Stimulated activated CD8-positive, alpha-beta memory T cell treated with anti-CD3 and anti-CD28 coated beads, Interleukin-7, amount 100 ng/mL, for 1 hour (primary cell): ENCODE data around the gene CALR3.
"Not testable (repeated sequence)": the region's sequence is repeated elsewhere in the genome, so short reads cannot be mapped to it uniquely, and the experiment has no call there.

Source experiments
- DNase-seq, 2 donors: peaks; one replicate each; pipeline ENCODE4 v3.0.0-alpha.2; 2020; ENCODE audit warnings: low read depth in 2 of 2

The CALR3 gene

DNA sequence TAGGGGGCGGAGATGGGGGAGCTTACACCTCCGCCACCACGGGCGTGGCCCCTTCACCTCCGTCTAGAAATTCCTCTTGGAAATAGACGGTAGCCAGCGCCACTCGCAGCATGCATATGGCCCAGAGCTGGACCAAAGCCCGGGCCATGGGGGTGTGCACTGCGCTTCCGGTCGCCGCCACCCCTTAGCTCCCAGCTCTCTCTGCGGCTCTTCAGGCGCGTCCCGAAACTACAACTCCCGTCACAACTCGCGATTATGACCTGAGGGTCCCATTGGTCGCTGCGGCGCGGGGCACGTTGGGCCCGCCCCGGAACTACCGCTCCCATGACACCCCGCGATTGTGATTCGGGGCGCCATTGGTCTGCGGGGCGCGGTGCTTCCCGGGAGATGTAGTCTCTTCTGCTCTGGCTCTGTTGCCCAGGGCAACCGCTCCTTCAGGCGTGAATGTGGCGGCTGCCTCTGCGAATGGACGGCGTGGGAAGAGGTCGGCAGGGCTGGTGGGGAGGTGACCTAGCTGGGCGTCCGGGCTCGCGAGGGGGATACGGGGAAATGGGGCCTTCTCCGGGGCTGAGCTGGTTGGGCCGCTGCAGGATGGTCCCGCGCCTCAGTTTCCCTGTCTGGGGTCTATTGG, at the start of gene CALR3, which contains the start of gene C19orf44:
CALR3 (minus strand) TSS at position 186 of the 631 bp plus-strand sequence; CDS start at position 148, 38 bp downstream.
C19orf44 (plus strand) TSS at position 413 of the 631 bp plus-strand sequence. CDS start 4,399 bp downstream, outside the sequence.
- DNase-seq: peak; percentile 92 to 95

- DNase-seq: no peak
These were observed 48.7 kb upstream of the CALR3 start for GRCh38 chr19:16544473-16545231.

DNA sequence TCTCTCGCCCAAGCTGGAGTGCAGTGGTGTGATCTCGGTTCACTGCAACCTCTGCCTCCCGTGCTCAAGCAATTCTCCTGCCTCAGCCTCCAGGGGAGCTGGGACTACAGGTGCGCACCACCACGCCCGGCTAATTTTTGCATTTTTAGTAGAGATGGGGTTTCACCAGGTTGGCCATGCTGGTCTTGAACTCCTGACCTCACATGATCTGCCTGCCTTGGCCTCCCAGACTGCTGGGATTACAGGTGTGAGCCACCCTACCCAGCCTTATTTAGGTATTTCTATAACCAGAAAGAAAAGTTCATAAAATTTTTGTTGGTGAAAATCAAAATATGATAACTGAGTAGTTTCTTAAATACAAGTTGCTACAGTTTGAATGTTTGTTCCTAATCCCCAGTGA, 47.8 kb upstream of the CALR3 start:
- DNase-seq: not testable (repeated sequence)

GRCh38 chr19:16542910-16543472, 47.0 kb upstream of the CALR3 start:
- no peak for DNase-seq

DNA sequence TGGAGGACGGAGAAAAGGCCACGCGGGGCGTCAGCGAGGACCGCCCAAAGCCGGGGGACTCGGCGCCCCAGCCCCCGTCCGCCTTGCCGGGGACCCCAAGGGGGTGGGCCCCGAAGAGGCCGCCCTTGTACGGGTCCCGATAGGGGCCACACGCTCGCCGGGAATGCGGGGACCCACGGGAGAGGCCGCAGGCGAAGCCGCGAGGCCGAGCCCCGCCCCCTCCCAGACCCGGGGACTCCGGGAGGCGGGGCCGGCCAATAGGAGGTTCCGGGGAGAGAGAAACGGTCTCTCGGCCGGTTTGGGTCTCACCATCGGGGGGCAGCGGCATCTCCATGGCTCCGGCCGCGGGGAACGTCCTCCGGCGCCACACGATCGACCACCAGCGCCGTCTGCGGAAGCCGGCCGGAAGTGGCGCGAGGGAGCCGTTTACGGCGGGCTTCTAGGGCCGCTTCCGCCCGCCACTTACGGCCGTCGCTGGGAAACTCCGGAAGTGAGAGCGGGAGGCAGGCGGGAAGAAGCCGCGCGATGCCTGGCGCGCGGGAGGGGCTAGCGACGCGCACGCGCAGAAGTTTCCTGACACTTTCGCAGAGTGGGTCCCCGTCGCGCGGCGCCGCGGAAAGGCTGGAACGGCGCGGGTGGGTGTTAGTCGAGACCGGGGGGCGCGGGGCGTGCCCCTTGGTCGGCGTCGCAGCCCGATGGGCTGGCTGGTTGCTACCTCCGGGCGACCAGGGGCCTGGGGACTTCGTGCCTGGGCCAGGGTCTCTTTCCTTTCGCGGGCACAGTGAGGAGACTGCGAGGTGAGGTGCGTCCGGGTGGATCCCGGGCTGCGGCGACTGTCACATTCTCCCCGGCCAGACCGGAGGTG, 46.3 kb upstream of the CALR3 start, which contains the start of gene CHERP:
CHERP (minus strand) TSS at position 393 of the 865 bp plus-strand sequence; CDS start at position 334, 59 bp downstream.
- DNase-seq: peak; percentile 89 to 92

DNA sequence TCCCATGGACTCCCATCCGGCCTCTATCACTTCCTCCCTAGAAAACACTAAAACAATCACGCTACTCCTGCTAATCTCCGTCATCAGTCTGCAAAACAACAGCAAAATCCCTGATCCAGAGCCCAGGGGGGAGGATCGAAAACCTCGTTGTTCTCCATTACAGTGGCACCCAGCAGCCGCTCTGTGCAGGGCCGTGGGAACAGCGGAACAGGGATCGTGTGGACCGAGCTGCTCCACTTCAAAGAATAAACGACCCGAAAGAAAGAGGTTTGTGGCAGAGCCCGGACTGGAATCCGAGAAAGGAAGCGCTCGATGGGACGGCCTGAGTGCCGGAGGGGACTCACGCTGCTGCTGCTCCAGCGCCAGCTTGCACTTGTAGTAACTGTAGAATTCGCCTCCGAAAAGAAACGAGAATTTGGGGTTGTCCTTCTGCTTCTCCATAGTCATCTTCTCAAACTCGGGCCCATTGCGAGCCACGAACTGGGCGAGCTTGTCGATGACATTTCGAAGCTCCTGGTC, 45.6 kb upstream of the CALR3 start:
- no peak for DNase-seq

DNA sequence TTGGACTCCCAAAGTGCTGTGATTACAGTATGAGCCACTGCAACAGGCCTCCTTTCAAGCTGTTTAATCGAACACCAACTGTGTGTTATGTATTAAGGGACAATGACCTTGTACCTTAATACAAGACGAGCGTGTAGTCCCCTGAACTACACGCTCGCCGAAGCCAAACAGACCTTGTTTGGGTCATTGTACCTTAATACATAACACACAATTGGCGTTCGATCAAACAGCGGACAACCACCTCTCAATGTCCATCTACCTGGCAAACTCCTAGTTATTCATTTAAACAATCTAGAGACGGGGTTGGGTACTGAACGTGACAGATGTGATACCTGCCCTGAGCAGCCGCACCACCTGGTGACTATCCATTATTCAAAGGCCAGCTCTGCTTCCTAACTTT, 45.0 kb upstream of the CALR3 start:
- no peak for DNase-seq

- DNase-seq: no peak
These were observed 41.1 kb upstream of the CALR3 start for GRCh38 chr19:16537111-16537510.

DNA sequence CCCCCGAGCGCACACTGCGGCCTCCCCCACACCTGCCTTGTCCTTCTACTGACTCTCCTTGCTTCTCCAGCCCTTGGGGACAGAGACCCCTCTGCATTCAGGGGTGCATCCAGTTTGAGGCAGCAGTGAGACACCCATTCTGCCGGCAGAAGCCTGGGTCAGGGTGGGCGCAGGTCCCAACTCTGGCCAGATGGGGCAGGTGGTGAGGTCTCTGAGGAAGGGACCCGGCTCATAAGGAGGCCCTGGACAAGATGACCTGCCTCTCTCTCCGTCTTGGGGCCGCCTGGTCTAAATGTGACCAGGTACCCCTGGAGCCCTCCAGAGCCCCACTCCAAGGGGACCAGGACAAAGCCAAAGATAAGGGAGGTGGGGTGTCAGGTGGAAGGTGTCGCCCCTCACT, 40.2 kb upstream of the CALR3 start:
- DNase-seq: no peak

DNA sequence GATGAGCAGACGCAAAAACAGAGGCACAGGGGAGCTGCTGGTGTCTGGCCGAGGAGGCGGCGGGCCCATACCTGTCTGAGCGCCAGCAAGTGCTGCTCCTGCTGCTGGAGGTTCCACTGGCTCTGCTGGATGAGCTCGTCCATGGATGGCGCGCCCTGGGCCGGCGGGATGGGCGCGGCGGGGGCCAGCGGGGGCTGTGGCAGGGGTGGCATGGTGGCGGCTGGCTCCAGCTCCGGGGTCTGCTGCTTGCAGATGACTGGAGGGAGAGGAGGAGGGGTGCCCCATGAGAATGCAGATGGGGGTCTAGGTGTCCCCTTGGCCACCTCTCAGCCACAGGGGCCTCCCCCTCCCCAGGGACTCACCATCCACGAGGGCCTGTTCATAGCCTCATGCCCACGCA, 39.4 kb upstream of the CALR3 start:
- no peak for DNase-seq

- no peak for DNase-seq
These were observed 36.7 kb upstream of the CALR3 start for GRCh38 chr19:16532440-16533234.

GRCh38 chr19:16531380-16531669, 35.4 kb upstream of the CALR3 start:
- no peak for DNase-seq

DNA sequence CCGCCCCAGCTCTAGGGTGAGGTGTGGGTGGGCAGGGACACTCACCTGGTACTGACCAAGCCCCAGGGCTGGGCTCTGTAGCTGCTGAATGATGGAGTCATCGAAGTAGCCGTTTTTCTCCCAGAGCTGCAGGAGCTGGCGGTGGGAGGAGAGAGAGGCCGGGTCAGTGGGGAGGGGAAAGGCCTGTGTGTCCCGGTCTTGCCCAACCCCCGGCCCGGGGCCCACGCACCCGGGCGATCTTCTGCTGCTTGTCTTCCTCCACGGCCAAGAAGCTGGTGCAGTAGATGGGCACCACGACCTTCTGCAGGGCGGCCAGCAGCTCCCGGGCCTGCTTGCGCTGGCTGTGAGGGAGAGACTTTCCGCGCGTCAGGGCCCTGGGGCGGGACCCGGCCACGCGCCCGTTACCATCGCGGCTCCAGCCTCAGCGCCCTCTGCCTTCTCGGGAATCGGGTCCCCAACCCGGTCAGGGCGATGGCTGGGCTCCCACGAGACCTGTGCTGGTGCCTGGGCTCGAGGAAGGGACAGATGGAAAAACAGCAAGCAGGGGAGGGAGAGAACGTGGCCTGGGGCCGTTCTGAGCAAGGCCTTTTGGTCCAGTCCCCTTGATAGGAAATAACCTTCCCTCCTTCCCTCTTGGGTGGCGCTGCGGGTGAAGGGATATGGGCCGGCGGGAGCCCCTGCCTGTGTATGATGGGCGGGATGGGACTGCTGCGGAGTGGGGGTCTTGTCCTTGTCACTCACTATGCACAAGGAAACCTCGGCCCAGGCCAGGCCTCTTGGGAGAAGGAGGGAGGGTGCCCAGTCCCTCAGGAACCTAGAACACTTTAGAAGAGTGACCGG, 34.8 kb upstream of the CALR3 start:
- no peak for DNase-seq

DNA sequence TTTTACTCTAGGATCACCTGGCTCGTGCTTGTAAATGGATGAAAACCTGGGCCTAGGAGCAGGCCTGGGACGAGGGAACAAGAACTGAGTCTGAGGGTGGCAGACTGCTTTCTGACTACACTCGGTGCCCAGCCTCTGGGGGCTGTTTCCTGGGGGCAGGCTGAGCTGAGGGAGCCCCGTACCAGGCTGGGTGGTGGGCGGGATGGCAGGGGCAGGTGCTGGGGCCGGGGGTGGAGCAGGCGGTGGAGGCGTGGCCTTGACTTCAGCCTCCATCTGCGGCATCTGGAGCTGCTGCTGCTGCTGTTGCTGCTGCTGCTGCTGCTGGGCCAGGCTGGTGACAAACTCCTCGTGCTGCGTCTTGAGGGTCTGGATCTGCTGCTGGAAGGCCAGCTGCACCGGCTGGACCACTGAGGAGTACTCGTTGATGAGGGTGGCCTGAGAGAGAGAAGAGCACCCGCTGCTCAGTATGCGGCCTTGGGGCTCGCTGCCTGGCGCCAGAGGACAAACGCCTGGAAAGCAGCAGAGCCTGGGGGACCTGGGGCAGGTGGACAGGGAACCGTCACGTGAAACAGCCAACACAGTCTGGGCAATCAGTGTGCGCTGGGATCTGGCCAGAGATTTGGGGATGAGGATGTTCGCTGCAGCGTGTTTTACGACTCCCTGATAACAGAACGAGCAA, 33.6 kb upstream of the CALR3 start:
- no peak for DNase-seq

GRCh38 chr19:16527971-16528521, 32.1 kb upstream of the CALR3 start:
- peak in 1 of 2 donors; percentile 9 for DNase-seq

GRCh38 chr19:16527334-16527935, 31.5 kb upstream of the CALR3 start:
- DNase-seq: no peak

- no peak for DNase-seq
These were observed 29.9 kb upstream of the CALR3 start for GRCh38 chr19:16525751-16526481.
